K562 (cell line): ENCODE measurements around the gene PRCD. TPM values are rescaled to one million over a fixed set of nuclear protein-coding genes. Genes with fewer than 3 reads are reported as not detected.

Source experiments
- C11orf30 ChIP-seq: fragments of 450-650 bp; IDR thresholded peaks from 2 replicates; pipeline ENCODE4 v1.6.1; 2016; ENCODE audit warnings: low read depth, mild to moderate bottlenecking
- ELF1 ChIP-seq: fragments of 200-800 bp; sonication (Bioruptor generic); IDR thresholded peaks from 2 replicates; pipeline ENCODE4 v1.6.1; 2016; ENCODE audit warnings: missing genetic modification characterization, missing compliant biosample characterization
- GTF2F1 ChIP-seq: IDR thresholded peaks from 2 replicates; pipeline ENCODE4 v1.6.1; 2011; ENCODE audit warnings: low read depth, low read length, improper control_type of control experiment
- HMBOX1 ChIP-seq: sonication (generic); IDR thresholded peaks from 2 replicates; pipeline ENCODE4 v1.6.1; 2016
- MECOM ChIP-seq: fragments of 250-450 bp; sonication (Bioruptor Pico); IDR thresholded peaks from 2 replicates; pipeline ENCODE4 v1.8.0; 2022; ENCODE audit warnings: inconsistent platforms
- RAD51 ChIP-seq: fragments of 450-650 bp; IDR thresholded peaks from 2 replicates; pipeline ENCODE4 v1.7.1; 2016; ENCODE audit warnings: low read depth, mild to moderate bottlenecking, borderline replicate concordance
- SMAD4 ChIP-seq: fragments of 250-450 bp; sonication (Bioruptor Pico); conservative IDR thresholded peaks from 2 replicates; pipeline ENCODE4 v1.8.0; 2021; ENCODE audit warnings: inconsistent platforms, mild to moderate bottlenecking, moderate library complexity
- STAT6 ChIP-seq: sonication (generic); formaldehyde crosslinking; IDR thresholded peaks from 2 replicates; pipeline ENCODE4 v1.8.1; 2023; ENCODE audit warnings: mild to moderate bottlenecking, missing genetic modification reagents
- ZHX1 ChIP-seq: fragments of 150-350 bp; conservative IDR thresholded peaks from 2 replicates; pipeline ENCODE4 v1.6.1; 2014; ENCODE audit warnings: low read length
- ZNF165 ChIP-seq: fragments of 250-450 bp; sonication (Bioruptor Pico); IDR thresholded peaks from 2 replicates; pipeline ENCODE4 v1.4.0; 2020; ENCODE audit warnings: borderline replicate concordance
- ZNF324 ChIP-seq: fragments of 250-450 bp; sonication (Bioruptor Pico); IDR thresholded peaks from 2 replicates; pipeline ENCODE4 v1.4.0; 2020; ENCODE audit warnings: mild to moderate bottlenecking
- ZNF57 ChIP-seq: fragments of 450-650 bp; formaldehyde crosslinking; IDR thresholded peaks from 2 replicates; pipeline ENCODE4 v1.4.0; 2020; ENCODE audit warnings: mild to moderate bottlenecking, moderate library complexity
- ZNF778 ChIP-seq: fragments of 450-650 bp; formaldehyde crosslinking; IDR thresholded peaks from 2 replicates; pipeline ENCODE4 v1.4.0; 2020; ENCODE audit warnings: mild to moderate bottlenecking, moderate library complexity
- polyA plus RNA-seq, 8 experiments: library from polyadenylated mRNA; depleted of rRNA in 4 of 8; stranded (reverse) in 5 of 8; unstranded in 3 of 8; fragments of >200 nt; fragmentation: Nextera tagmentation in 2 of 8; fragmentation: Illumina TruSeq in 1 of 8; extraction: Ambion mirVana in 2 of 8; extraction: Trizol in 1 of 8; gene quantifications; 2 replicates each; pipeline versions ENCODE4 v1.2.1 to v1.2.3, GENCODE V29; 2011 to 2014; ENCODE audit warnings: inconsistent platforms in 1 of 8, missing spikeins in 1 of 8
- total RNA-seq, 7 experiments: library from RNA; depleted of rRNA in 6 of 7; stranded (reverse); fragments of >200 nt in 6 of 7; fragmentation: Illumina TruSeq in 2 of 7; extraction: Trizol in 2 of 7; gene quantifications; 2 replicates each; pipeline versions ENCODE4 v1.2.1 to v1.2.3, GENCODE V29; 2011 to 2021; ENCODE audit warnings: low replicate concordance in 1 of 7
- TF ChIP-seq, protein P1 (sequence below): fragments of 250-450 bp; sonication (Bioruptor Pico); IDR thresholded peaks from 2 replicates; pipeline ENCODE4 v1.5.0; 2020; ENCODE audit warnings: mild to moderate bottlenecking
- TF ChIP-seq, protein P2 (sequence below), 2 experiments: fragments of 450-650 bp in 1 of 2; sonication (generic) in 1 of 2; formaldehyde crosslinking in 1 of 2; IDR thresholded peaks in 1 of 2; conservative IDR thresholded peaks in 1 of 2; 2 replicates each; pipeline versions ENCODE4 v1.6.1 to v1.8.1; 2016 to 2023; ENCODE audit warnings: mild to moderate bottlenecking in 2 of 2, moderate library complexity in 2 of 2, inconsistent platforms in 1 of 2, missing genetic modification reagents in 1 of 2

The PRCD gene
- total and polyA plus RNA-seq, 9 of the 15 experiments (the other 6 are each of a cell fraction or from before 2014, with no cell fraction given), result 0.20 to 0.25 (median 0.21) TPM; not detected in 6

DNA sequence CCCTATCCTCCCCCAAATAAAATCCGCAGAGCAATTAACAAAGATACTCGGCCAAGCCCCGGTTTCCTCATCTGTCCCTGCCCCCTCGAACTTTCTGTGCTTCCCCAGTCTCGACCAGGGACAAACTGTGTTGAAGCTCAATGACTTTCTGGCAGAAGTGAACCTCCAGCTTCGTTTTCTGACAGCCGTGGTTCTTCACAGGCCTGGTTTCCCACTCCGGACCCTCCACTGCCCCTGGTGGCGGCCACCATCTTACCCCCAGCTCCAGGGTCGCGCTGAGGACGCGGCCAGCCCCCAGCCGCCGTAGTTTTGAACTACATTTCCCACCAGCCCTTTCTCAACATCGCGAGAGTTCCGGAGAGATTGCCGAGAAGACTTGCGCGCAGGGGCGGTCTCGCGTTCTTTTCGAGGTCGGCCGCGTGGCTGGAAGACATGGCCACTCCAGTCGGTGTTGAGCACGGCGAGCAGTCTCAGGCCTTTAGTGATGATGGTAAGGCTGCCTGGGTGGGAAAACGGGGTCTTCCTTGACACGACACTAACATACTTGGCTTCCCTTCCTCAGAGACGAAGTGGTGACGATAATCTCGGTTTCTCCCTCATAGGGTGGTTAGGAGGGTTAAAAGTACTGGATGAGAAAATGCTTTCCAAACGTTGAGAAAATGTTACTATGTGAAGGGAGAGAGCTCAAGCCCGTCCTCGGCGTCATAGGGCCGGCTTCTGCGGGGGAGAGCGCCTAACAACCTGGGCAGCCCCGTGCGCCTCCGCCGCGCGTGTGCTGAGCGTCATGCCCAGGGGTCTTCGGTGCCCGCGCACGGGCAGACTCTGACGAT is 17.7 kb downstream of the PRCD start (continued):
- no peak for TF ChIP-seq STAT6
- TF ChIP-seq ZNF57 (CRISPR knock-in tag), result no peak
- TF ChIP-seq C11orf30, result peak; percentile 60
- TF ChIP-seq ZNF778 (CRISPR knock-in tag), result no peak
- TF ChIP-seq RAD51, result no peak
- TF ChIP-seq ZNF165 (CRISPR knock-in tag), result no peak
- TF ChIP-seq, protein P1, sequence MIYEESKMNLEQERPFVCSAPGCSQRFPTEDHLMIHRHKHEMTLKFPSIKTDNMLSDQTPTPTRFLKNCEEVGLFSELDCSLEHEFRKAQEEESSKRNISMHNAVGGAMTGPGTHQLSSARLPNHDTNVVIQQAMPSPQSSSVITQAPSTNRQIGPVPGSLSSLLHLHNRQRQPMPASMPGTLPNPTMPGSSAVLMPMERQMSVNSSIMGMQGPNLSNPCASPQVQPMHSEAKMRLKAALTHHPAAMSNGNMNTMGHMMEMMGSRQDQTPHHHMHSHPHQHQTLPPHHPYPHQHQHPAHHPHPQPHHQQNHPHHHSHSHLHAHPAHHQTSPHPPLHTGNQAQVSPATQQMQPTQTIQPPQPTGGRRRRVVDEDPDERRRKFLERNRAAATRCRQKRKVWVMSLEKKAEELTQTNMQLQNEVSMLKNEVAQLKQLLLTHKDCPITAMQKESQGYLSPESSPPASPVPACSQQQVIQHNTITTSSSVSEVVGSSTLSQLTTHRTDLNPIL, result no peak
- TF ChIP-seq ELF1 (tag), result no peak
- TF ChIP-seq GTF2F1, result peak; percentile 88; the same call in 1 of the 2 replicates
- TF ChIP-seq HMBOX1, result peak; percentile 69
- TF ChIP-seq SMAD4, result no peak
- TF ChIP-seq MECOM, result no peak
- TF ChIP-seq, protein P2, sequence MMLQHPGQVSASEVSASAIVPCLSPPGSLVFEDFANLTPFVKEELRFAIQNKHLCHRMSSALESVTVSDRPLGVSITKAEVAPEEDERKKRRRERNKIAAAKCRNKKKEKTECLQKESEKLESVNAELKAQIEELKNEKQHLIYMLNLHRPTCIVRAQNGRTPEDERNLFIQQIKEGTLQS (IDR thresholded peaks at IDR 0.05), result no peak
- TF ChIP-seq, protein P2 (CRISPR knock-in tag; conservative IDR thresholded peaks at IDR 0.05), result peak; percentile 64; the same call in 1 of the 2 replicates
- peak; percentile 96 for TF ChIP-seq ZHX1
- no peak for TF ChIP-seq ZNF324 (CRISPR knock-in tag)
